Tibial artery (tissue), 4 donors: ENCODE measurements around the gene GRIK2.

ENCODE experiments used
- DNase-seq, 2 donors: peaks; one replicate each; pipeline ENCODE4 v3.0.0-alpha.2; 2019
- H3K27ac ChIP-seq, 2 donors: fragments of 200-600 bp; sonication (generic) in 1 of 2; 1 replicate in 1 of 2; 2 replicates in 1 of 2; pipeline ENCODE4 v1.5.1; 2018 to 2019; ENCODE audit warnings: mild to moderate bottlenecking in 1 of 2
- H3K27me3 ChIP-seq, 2 donors: fragments of 200-600 bp; sonication (generic) in 1 of 2; one replicate each; pipeline versions ENCODE4 v1.5.1 to v1.6.0; 2016 to 2019
- H3K36me3 ChIP-seq, 3 donors: fragments of 200-600 bp; sonication (generic) in 2 of 3; one replicate each; pipeline ENCODE4 v1.5.1; 2016 to 2019; ENCODE audit warnings: mild to moderate bottlenecking in 2 of 3
- H3K4me1 ChIP-seq, 4 donors: fragments of 200-600 bp; sonication (generic) in 2 of 4; 1 replicate in 3 of 4; 2 replicates in 1 of 4; pipeline ENCODE4 v1.5.1; 2016 to 2019
- H3K4me3 ChIP-seq, 2 donors: fragments of 200-600 bp; sonication (generic) in 1 of 2; 1 replicate in 1 of 2; 2 replicates in 1 of 2; pipeline ENCODE4 v1.5.1; 2018 to 2019; ENCODE audit warnings: mild to moderate bottlenecking in 2 of 2
- H3K9me3 ChIP-seq, 3 donors: fragments of 200-600 bp; sonication (generic) in 1 of 3; one replicate each; pipeline ENCODE4 v1.5.1; 2016 to 2019
- intact Hi-C: fragments of 100-400 bp; cut with DNase I; formaldehyde crosslinking; loops from one replicate; pipeline ENCODE4 v1.15.0; 2023; ENCODE audit warnings: low total_unique reads
- TF ChIP-seq, protein P1 (sequence below), 2 experiments: fragments of 200-600 bp in 1 of 2; fragments of 450-650 bp in 1 of 2; IDR thresholded peaks; one replicate each; pipeline ENCODE4 v1.5.1; 2017 to 2019; ENCODE audit warnings: antibody characterized with exemption in 2 of 2, mild to moderate bottlenecking in 1 of 2, moderate library complexity in 1 of 2

Gene GRIK2

DNA sequence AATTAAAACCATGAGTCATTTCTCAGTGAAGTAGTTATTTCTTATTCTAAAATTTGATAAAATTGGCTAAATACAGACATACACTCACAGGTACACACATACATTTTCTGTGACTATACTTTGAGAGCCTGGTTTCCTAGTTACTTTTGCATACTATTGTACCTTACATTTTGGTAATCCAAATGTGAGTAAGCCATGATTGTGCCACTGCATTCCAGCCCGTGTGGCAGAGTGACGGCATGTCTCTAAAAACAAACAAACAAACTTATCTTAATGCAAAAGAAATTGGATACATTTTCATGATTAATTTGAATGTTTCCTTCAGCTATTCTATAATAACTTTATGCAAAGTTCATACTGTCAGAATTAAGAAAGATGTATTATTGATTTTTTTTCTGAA is 628.8 kb downstream of the GRIK2 start:
- intact Hi-C loops, result no loop called here

DNA sequence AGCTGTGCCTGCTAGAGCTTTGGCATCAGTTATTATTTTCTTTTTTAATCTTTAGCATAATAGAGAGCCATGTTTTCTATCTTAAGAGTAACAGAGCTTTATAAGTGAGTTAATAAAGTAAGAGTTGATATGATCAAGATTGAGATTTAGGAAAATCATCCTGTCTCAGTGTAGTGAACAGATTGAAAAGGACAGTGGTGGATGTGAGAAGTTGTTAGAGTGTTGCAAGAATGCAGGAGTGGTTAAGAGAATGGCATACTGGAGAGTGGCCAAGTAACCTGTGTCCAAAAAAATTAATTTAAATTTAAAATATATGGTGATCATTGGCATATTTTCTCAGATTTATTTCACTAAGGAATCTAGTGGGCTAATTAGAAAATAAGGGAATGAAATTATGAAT is 629.3 kb downstream of the GRIK2 start:
- no peaks in the 10 kb centered on the region for H3K36me3 ChIP-seq
- no peaks in the 10 kb centered on the region for H3K9me3 ChIP-seq
- H3K4me3 ChIP-seq, result no peak overlapping the region
- no peak overlapping the region for H3K27ac ChIP-seq
- intact Hi-C loops, result no loop called here
- no peaks in the 10 kb centered on the region for H3K27me3 ChIP-seq
- no peak for DNase-seq
- TF ChIP-seq, protein P1, sequence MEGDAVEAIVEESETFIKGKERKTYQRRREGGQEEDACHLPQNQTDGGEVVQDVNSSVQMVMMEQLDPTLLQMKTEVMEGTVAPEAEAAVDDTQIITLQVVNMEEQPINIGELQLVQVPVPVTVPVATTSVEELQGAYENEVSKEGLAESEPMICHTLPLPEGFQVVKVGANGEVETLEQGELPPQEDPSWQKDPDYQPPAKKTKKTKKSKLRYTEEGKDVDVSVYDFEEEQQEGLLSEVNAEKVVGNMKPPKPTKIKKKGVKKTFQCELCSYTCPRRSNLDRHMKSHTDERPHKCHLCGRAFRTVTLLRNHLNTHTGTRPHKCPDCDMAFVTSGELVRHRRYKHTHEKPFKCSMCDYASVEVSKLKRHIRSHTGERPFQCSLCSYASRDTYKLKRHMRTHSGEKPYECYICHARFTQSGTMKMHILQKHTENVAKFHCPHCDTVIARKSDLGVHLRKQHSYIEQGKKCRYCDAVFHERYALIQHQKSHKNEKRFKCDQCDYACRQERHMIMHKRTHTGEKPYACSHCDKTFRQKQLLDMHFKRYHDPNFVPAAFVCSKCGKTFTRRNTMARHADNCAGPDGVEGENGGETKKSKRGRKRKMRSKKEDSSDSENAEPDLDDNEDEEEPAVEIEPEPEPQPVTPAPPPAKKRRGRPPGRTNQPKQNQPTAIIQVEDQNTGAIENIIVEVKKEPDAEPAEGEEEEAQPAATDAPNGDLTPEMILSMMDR (IDR thresholded peaks at IDR 0.05), result no peak
- no peaks in the 10 kb centered on the region for H3K4me1 ChIP-seq

More for the DNA sequence above, 628.8 kb downstream of the GRIK2 start:
- Histone ChIP-seq H3K27me3 (no peaks in the 10 kb centered on the region), H3K27ac (no peak overlapping the region), H3K4me3 (no peak overlapping the region), H3K36me3 (no peaks in the 10 kb centered on the region), H3K4me1 (no peaks in the 10 kb centered on the region), H3K9me3 (no peaks in the 10 kb centered on the region)
- no peak for DNase-seq
- TF ChIP-seq, protein P1 (IDR thresholded peaks at IDR 0.05), result no peak

DNA sequence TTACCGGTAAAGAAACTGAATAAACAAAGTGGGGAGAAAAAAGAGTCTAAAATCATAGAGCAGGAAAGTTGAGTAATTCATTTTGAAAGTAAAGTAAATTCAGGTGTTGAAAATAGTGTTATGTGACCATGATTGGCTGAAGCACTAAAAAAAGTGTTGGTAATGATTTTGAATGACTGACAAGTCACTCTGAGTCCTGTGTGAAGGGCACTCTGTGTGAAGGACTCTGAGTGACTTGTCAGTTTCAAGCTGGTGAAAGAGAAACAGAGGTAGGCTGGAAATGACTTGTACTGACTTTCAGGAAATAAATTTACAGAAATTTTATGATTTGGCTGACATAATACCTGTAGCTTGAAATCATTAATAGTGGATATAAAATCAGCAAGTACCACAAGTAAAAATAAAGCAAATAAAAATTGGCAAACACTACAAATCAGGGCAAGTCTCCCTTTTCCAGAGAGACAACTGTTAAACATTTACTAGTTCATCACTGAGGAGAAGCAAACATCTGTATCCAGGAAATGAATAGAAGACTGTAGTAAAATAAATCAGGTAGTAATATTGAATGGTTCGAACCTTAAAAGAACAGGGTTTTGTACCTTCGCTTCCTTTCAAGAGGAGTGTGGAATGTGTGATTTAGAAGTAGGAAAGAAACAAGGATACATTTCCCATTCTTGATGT is 630.6 kb downstream of the GRIK2 start:
- Histone ChIP-seq H3K36me3 (no peaks in the 10 kb centered on the region), H3K27ac (no peak overlapping the region), H3K27me3 (no peaks in the 10 kb centered on the region), H3K9me3 (no peaks in the 10 kb centered on the region), H3K4me1 (no peaks in the 10 kb centered on the region), H3K4me3 (no peak overlapping the region)
- intact Hi-C loops, result no loop called here
- DNase-seq, result no peak
- TF ChIP-seq, protein P1 (IDR thresholded peaks at IDR 0.05), result no peak

DNA sequence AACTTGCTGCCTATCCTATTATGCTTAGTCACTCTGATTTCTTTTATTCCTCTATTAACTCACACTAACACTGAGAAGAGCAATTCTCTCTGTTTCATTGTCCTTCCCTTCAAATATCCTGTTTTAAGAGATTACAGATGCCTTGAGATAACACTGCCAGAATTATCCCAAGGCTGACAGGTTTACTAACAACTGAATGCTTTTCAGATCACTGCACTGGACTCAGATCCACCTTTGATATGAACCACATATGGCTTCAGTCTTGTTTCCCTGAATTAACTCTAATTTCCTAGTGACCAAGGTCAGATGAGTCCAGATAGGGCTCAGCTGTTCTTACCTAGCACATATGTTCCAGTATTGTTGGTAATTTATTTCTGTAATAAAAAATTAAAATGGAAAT is 633.1 kb downstream of the GRIK2 start:
- intact Hi-C loops, result no loop called here
- no peak for DNase-seq
- TF ChIP-seq, protein P1 (IDR thresholded peaks at IDR 0.05), result no peak

DNA sequence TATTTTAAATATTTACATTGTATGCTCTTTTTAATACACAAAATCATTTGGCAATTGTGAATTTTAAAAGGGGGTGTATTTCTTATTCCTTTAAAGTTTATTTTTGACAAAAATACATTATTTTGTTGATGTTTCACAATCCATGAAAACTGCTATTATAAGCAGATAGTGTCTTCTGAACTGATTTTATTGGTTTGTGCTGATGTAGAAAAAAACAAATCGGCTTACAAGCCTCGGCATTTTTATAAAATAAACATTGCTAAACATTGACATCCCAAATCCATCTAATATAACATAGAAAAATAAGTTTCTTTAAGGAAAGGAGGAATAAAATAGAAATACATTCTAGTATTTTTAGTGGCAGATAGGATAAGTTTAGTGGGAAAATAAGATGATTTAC is 634.7 kb downstream of the GRIK2 start:
- H3K27me3 ChIP-seq, result no peaks in the 10 kb centered on the region
- no peak for DNase-seq
- no peak overlapping the region for H3K27ac ChIP-seq
- intact Hi-C loops, result no loop called here
- no peaks in the 10 kb centered on the region for H3K9me3 ChIP-seq
- no peaks in the 10 kb centered on the region for H3K4me1 ChIP-seq
- H3K36me3 ChIP-seq, result no peaks in the 10 kb centered on the region
- H3K4me3 ChIP-seq, result no peak overlapping the region
- TF ChIP-seq, protein P1 (IDR thresholded peaks at IDR 0.05), result no peak

More for the DNA sequence above, 633.1 kb downstream of the GRIK2 start:
- Histone ChIP-seq H3K27me3 (no peaks in the 10 kb centered on the region), H3K27ac (no peak overlapping the region), H3K4me1 (no peaks in the 10 kb centered on the region), H3K4me3 (no peak overlapping the region), H3K36me3 (no peaks in the 10 kb centered on the region), H3K9me3 (no peaks in the 10 kb centered on the region)

DNA sequence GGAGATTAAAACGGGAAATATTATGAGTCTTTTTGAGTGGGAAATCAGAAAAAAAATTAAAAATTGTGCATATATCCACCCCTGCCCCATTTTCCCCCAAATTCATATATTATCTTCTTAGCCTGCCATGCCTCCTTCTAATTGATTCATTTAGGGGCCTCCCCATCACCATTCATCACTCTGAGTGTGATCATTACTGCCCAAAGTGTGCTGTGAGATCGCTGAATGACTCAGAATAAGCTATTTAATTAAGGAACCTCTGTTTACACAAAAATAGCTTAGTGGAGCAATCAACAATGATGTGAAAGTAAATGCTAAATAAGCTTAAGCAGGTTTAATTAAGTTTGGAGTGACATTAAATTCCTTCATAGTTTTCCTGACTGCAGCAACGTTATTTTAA is 645.5 kb downstream of the GRIK2 start:
- no peaks in the 10 kb centered on the region for H3K4me1 ChIP-seq
- H3K4me3 ChIP-seq, result no peak overlapping the region
- DNase-seq, result no peak
- no peaks in the 10 kb centered on the region for H3K9me3 ChIP-seq
- TF ChIP-seq, protein P1 (IDR thresholded peaks at IDR 0.05), result no peak
- H3K27ac ChIP-seq, result no peak overlapping the region
- H3K36me3 ChIP-seq, result no peaks in the 10 kb centered on the region
- intact Hi-C loops, result no loop called here
- H3K27me3 ChIP-seq, result no peaks in the 10 kb centered on the region
